ENCODE measurements around the gene CCBE1. TPM values are rescaled to one million over a fixed set of nuclear protein-coding genes. Genes with fewer than 3 reads are reported as not detected.

Gene CCBE1
- total RNA-seq, 4 donors from 2014 or later: 0.18 to 2.8 (median 1.6) TPM

GRCh38 chr18:59478591-59478990 is 218.6 kb downstream of the CCBE1 start:
- no peak for DNase-seq
- no peak overlapping the region for H3K4me3 ChIP-seq

GRCh38 chr18:59477849-59478248 is 219.4 kb downstream of the CCBE1 start:
- DNase-seq: no peak
- Histone ChIP-seq H3K27me3 (no peaks in the 10 kb centered on the region), H3K27ac (no peak overlapping the region), H3K9me3 (no peaks in the 10 kb centered on the region), H3K36me3 (no peaks in the 10 kb centered on the region), H3K4me3 (no peak overlapping the region), H3K4me1 (no peaks in the 10 kb centered on the region)
- TF ChIP-seq POLR2A (IDR thresholded peaks at IDR 0.05): no peak
- TF ChIP-seq CTCF (IDR thresholded peaks at IDR 0.05): no peak

More at GRCh38 chr18:59478591-59478990, 218.6 kb downstream of the CCBE1 start:
- Histone ChIP-seq H3K36me3 (no peaks in the 10 kb centered on the region), H3K4me1 (no peaks in the 10 kb centered on the region), H3K27ac (no peak overlapping the region), H3K27me3 (no peaks in the 10 kb centered on the region), H3K9me3 (no peaks in the 10 kb centered on the region)
- TF ChIP-seq POLR2A (IDR thresholded peaks at IDR 0.05): no peak
- TF ChIP-seq CTCF (IDR thresholded peaks at IDR 0.05): no peak

- no peaks in the 10 kb centered on the region for H3K9me3 ChIP-seq
- TF ChIP-seq CTCF (IDR thresholded peaks at IDR 0.05) (no peak), POLR2A (IDR thresholded peaks at IDR 0.05) (no peak)
- no peak overlapping the region for H3K27ac ChIP-seq
- H3K36me3 ChIP-seq: no peaks in the 10 kb centered on the region
- no peaks in the 10 kb centered on the region for H3K4me1 ChIP-seq
- H3K4me3 ChIP-seq: no peak overlapping the region
- DNase-seq: no peak
- no peaks in the 10 kb centered on the region for H3K27me3 ChIP-seq
These were observed 226.6 kb downstream of the CCBE1 start for GRCh38 chr18:59470561-59471121.

- H3K27me3 ChIP-seq: no peaks in the 10 kb centered on the region
- TF ChIP-seq CTCF (IDR thresholded peaks at IDR 0.05) (no peak), POLR2A (IDR thresholded peaks at IDR 0.05) (no peak)
- DNase-seq: no peak
- no peaks in the 10 kb centered on the region for H3K36me3 ChIP-seq
- no peaks in the 10 kb centered on the region for H3K9me3 ChIP-seq
- no peak overlapping the region for H3K27ac ChIP-seq
- no peak overlapping the region for H3K4me3 ChIP-seq
- H3K4me1 ChIP-seq: no peaks in the 10 kb centered on the region
These were observed 227.6 kb downstream of the CCBE1 start for GRCh38 chr18:59469463-59470180.

- Histone ChIP-seq H3K9me3 (no peaks in the 10 kb centered on the region), H3K27ac (no peak overlapping the region), H3K4me1 (no peaks in the 10 kb centered on the region), H3K36me3 (no peaks in the 10 kb centered on the region), H3K27me3 (no peaks in the 10 kb centered on the region), H3K4me3 (no peak overlapping the region)
- no peak for TF ChIP-seq POLR2A (IDR thresholded peaks at IDR 0.05)
- DNase-seq: no peak
These were observed 228.4 kb downstream of the CCBE1 start for GRCh38 chr18:59468821-59469220.

- no peaks in the 10 kb centered on the region for H3K4me1 ChIP-seq
- no peak overlapping the region for H3K4me3 ChIP-seq
- H3K9me3 ChIP-seq: no peaks in the 10 kb centered on the region
- TF ChIP-seq CTCF (IDR thresholded peaks at IDR 0.05) (no peak), POLR2A (IDR thresholded peaks at IDR 0.05) (no peak)
- H3K27ac ChIP-seq: no peak overlapping the region
- no peaks in the 10 kb centered on the region for H3K27me3 ChIP-seq
- no peak for DNase-seq
- no peaks in the 10 kb centered on the region for H3K36me3 ChIP-seq
These were observed 229.7 kb downstream of the CCBE1 start for GRCh38 chr18:59467497-59467896.
